PC-9 (cell line): ENCODE measurements around the gene CIRBP. TPM values are rescaled to one million over a fixed set of nuclear protein-coding genes. Genes with fewer than 3 reads are reported as not detected.

ENCODE experiments used
- BruUV-seq: library from RNA; stranded (reverse); fragments of 400-500 nt; replicated peaks from 2 replicates; lab custom pipeline; 2021; lab: Mats Ljungman, UMichigan
- CTCF ChIA-PET: fragments of 300-600 bp; sonication (Branson Sonifier 250); formaldehyde crosslinking; loops from one replicate; lab custom pipeline; 2022; ENCODE audit warnings: antibody characterized with exemption; lab: Charles Lee
- POLR2A ChIA-PET: fragments of 300-600 bp; sonication (Branson Sonifier 250); formaldehyde crosslinking; loops from one replicate; lab custom pipeline; 2022; ENCODE audit warnings: antibody characterized with exemption; ENCODE audit not compliant: unreplicated experiment; lab: Charles Lee
- DNase-seq, 2 experiments: peaks; one replicate each; pipeline versions ENCODE4 v3.0.0 to v3.0.0-alpha.2; 2015 to 2022; ENCODE audit warnings: mixed read lengths in 1 of 2
- H2AFZ ChIP-seq: fragments of 200-600 bp; sonication (generic); 2 replicates; pipeline ENCODE4 v1.8.1; 2017; ENCODE audit warnings: antibody characterized with exemption
- H3F3A ChIP-seq: fragments of 200-600 bp; sonication (generic); 2 replicates; pipeline ENCODE4 v1.8.1; 2017; ENCODE audit warnings: antibody characterized with exemption, mild to moderate bottlenecking, low read depth; ENCODE audit not compliant: insufficient read depth
- H3K27ac ChIP-seq: fragments of 200-600 bp; sonication (generic); 2 replicates; pipeline ENCODE4 v1.6.1; 2016; ENCODE audit warnings: mixed run types
- H3K27me3 ChIP-seq: fragments of 200-600 bp; sonication (generic); 2 replicates; pipeline ENCODE4 v1.6.1; 2016; ENCODE audit warnings: low read depth, mixed run types; ENCODE audit not compliant: insufficient read depth
- H3K36me3 ChIP-seq: fragments of 200-600 bp; sonication (generic); 2 replicates; pipeline ENCODE4 v1.6.1; 2016; ENCODE audit warnings: low read depth, mixed run types
- H3K4me1 ChIP-seq: fragments of 200-600 bp; sonication (generic); replicated peaks from 2 replicates; pipeline ENCODE4 v1.6.1; 2016; ENCODE audit warnings: mixed run types; ENCODE audit not compliant: insufficient read depth
- H3K4me2 ChIP-seq: fragments of 200-600 bp; sonication (generic); 2 replicates; pipeline ENCODE4 v1.6.1; 2017; ENCODE audit warnings: mixed run types
- H3K4me3 ChIP-seq: fragments of 200-600 bp; sonication (generic); 2 replicates; pipeline ENCODE4 v1.6.1; 2016; ENCODE audit warnings: mixed run types
- H3K79me2 ChIP-seq: fragments of 200-600 bp; sonication (generic); 2 replicates; pipeline ENCODE4 v1.6.1; 2017; ENCODE audit warnings: low read depth, mixed run types
- H3K9me2 ChIP-seq: fragments of 200-600 bp; sonication (generic); 2 replicates; pipeline ENCODE4 v1.8.1; 2017; ENCODE audit warnings: mild to moderate bottlenecking; ENCODE audit not compliant: insufficient read depth
- H3K9me3 ChIP-seq: fragments of 200-600 bp; sonication (generic); 2 replicates; pipeline ENCODE4 v1.8.1; 2016; ENCODE audit warnings: low read depth; ENCODE audit not compliant: insufficient read depth
- H4K20me1 ChIP-seq: fragments of 200-600 bp; sonication (generic); 2 replicates; pipeline ENCODE4 v1.8.1; 2017; ENCODE audit not compliant: insufficient read depth
- CTCF ChIP-seq: fragments of 200-600 bp; sonication (generic); conservative IDR thresholded peaks from 2 replicates; pipeline ENCODE4 v1.6.1; 2017; ENCODE audit warnings: mixed run types, antibody characterized with exemption, mild to moderate bottlenecking, moderate library complexity
- EZH2 ChIP-seq: fragments of 200-600 bp; sonication (generic); IDR thresholded peaks from 2 replicates; pipeline ENCODE4 v1.8.0; 2017; ENCODE audit warnings: antibody characterized with exemption, low read depth
- intact Hi-C: fragments of 100-400 bp; cut with micrococcal nuclease; formaldehyde crosslinking; loops from one replicate; pipeline ENCODE4 v1.10.0; 2022; ENCODE audit not compliant: unreplicated experiment
- total RNA-seq: library from RNA; stranded (reverse); gene quantifications from 2 replicates; pipeline ENCODE4 v1.2.3, GENCODE V29; 2021

Gene CIRBP
- total RNA-seq, 1 experiment from 2014 or later, result 86.9 TPM

- Histone ChIP-seq H3K4me1 (peaks cover 25% of the 10 kb centered on the region), H3K4me3 (peak within 1 kb of the TSS; percentile 73), H3K9me2 (no peaks in the 10 kb centered on the region), H4K20me1 (no peaks in the 10 kb centered on the region), H3K27ac (no peak within 1 kb of the TSS), H2AFZ (peak within 1 kb of the TSS; percentile 70), H3F3A (peaks cover 27% of the 10 kb centered on the region; the same call in 1 of the 2 replicates), H3K79me2 (peaks cover 9% of the 10 kb centered on the region), H3K9me3 (no peaks in the 10 kb centered on the region), H3K27me3 (no peaks in the 10 kb centered on the region), H3K4me2 (peak within 1 kb of the TSS; percentile 78), H3K36me3 (no peaks in the 10 kb centered on the region)
- ChIA-PET POLR2A (interaction anchor here (0.5 to 0.7 kb wide), 2 partner anchors 9 to 24 kb away, joined by 3 to 5 read pairs; no protein-coding TSS in a partner anchor), CTCF (interaction anchor here (0.7 kb wide), 1 partner anchor 128 kb away, joined by 7 read pairs; no protein-coding TSS in a partner anchor)
- no peak for TF ChIP-seq CTCF
- TF ChIP-seq EZH2, result no peak
- DNase-seq, result peak; percentile 74 to 83
- BruUV-seq, result no TSS peak
- intact Hi-C loops, result no loop called here
Measured at GRCh38 chr19:1241417-1242095, 27.6 kb upstream of the CIRBP start, which contains the start of gene ATP5F1D. Gene ATP5F1D (plus strand): TSS chr19:1241751. CDS start chr19:1241851, 100 bp downstream.

- BruUV-seq, result no TSS peak
- no peak overlapping the region for H3K27ac ChIP-seq
- ChIA-PET POLR2A (interaction anchor here (0.6 to 1.7 kb wide), 5 partner anchors 9 to 179 kb away, joined by 3 to 23 read pairs (median 3); partner anchors contain the start of gene CIRBP), CTCF (interaction anchor here (0.5 to 3.0 kb wide), 8 partner anchors 9 to 581 kb away, joined by 3 to 76 read pairs (median 4); partner anchors contain the start of genes CIRBP and RNF126)
- no peak overlapping the region for H3K4me3 ChIP-seq
- peak overlapping the region; percentile 40; the same call in 1 of the 2 replicates for H3K4me2 ChIP-seq
- H4K20me1 ChIP-seq, result no peaks in the 10 kb centered on the region
- intact Hi-C loops, result no loop called here
- H3K79me2 ChIP-seq, result peaks cover 9% of the 10 kb centered on the region
- H3K9me3 ChIP-seq, result no peaks in the 10 kb centered on the region
- peaks cover 32% of the 10 kb centered on the region for H3F3A ChIP-seq
- TF ChIP-seq EZH2 (no peak), CTCF (peak; percentile 81)
- H3K36me3 ChIP-seq, result no peaks in the 10 kb centered on the region
- H2AFZ ChIP-seq, result no peak overlapping the region
- peak in 1 of 2 experiments; percentile 77 for DNase-seq
- no peaks in the 10 kb centered on the region for H3K27me3 ChIP-seq
- no peaks in the 10 kb centered on the region for H3K9me2 ChIP-seq
- H3K4me1 ChIP-seq, result peaks cover 32% of the 10 kb centered on the region
Measured at GRCh38 chr19:1243768-1244692, 25.1 kb upstream of the CIRBP start.
